HEK293 (cell line): ENCODE measurements around the gene ZNF618.

ENCODE experiments used
- CTCF ChIA-PET: fragments of 350-600 bp; formaldehyde crosslinking; extraction: SDS; loops from one replicate; lab custom pipeline; 2021; ENCODE audit warnings: antibody characterized with exemption; lab: Yijun Ruan, JAX
- POLR2A ChIA-PET: fragments of 300-600 bp; formaldehyde crosslinking; extraction: SDS; loops from one replicate; lab custom pipeline; 2020; ENCODE audit warnings: antibody characterized with exemption, inconsistent platforms; lab: Yijun Ruan, JAX
- H3K27ac ChIP-seq: fragments of 200-500 bp; sonication (Bioruptor generic); 2 replicates; pipeline ENCODE4 v1.5.1; 2014; ENCODE audit warnings: low read depth, low read length, control low read depth, inconsistent platforms; ENCODE audit errors: extremely low read depth
- H3K36me3 ChIP-seq, 2 experiments: fragments of 200-500 bp in 1 of 2; sonication (Bioruptor generic) in 1 of 2; 1 replicate in 1 of 2; 2 replicates in 1 of 2; pipeline ENCODE4 v1.5.1; 2014 to 2017; ENCODE audit warnings: inconsistent platforms in 2 of 2, low read length in 2 of 2; ENCODE audit not compliant: control insufficient read depth in 2 of 2, insufficient read depth in 1 of 2
- H3K4me1 ChIP-seq: fragments of 200-500 bp; sonication (Bioruptor generic); 2 replicates; pipeline ENCODE4 v1.5.1; 2014; ENCODE audit warnings: mild to moderate bottlenecking, low read length, inconsistent platforms; ENCODE audit not compliant: control insufficient read depth, insufficient read depth
- H3K4me3 ChIP-seq: 2 replicates; pipeline ENCODE4 v1.5.1; 2011; ENCODE audit warnings: low read depth, mild to moderate bottlenecking, control low read depth, low read length, moderate library complexity
- H3K9me3 ChIP-seq: fragments of 200-500 bp; sonication (Bioruptor generic); 2 replicates; pipeline ENCODE4 v1.5.1; 2014; ENCODE audit warnings: low read depth, low read length, inconsistent platforms; ENCODE audit not compliant: control insufficient read depth, insufficient read depth
- HOXA7 ChIP-seq: sonication (generic); formaldehyde crosslinking; IDR thresholded peaks from 2 replicates; pipeline ENCODE4 v1.8.1; 2022; ENCODE audit warnings: missing genetic modification reagents, borderline replicate concordance
- KLF1 ChIP-seq: fragments of 450-650 bp; formaldehyde crosslinking; IDR thresholded peaks from 2 replicates; pipeline ENCODE4 v1.5.1; 2016; ENCODE audit warnings: missing biosample characterization, missing genetic modification characterization
- KLF10 ChIP-seq: fragments of 450-650 bp; IDR thresholded peaks from 2 replicates; pipeline ENCODE4 v1.5.1; 2018; ENCODE audit warnings: missing biosample characterization, mild to moderate bottlenecking, missing genetic modification characterization
- PRDM1 ChIP-seq: fragments of 450-650 bp; formaldehyde crosslinking; IDR thresholded peaks from 2 replicates; pipeline ENCODE4; 2016; ENCODE audit warnings: missing biosample characterization, missing genetic modification characterization
- ZBTB1 ChIP-seq: fragments of 450-650 bp; formaldehyde crosslinking; IDR thresholded peaks from 2 replicates; pipeline ENCODE4 v1.5.1; 2016; ENCODE audit warnings: missing biosample characterization, missing genetic modification characterization
- ZBTB44 ChIP-seq: fragments of 450-650 bp; IDR thresholded peaks from 2 replicates; pipeline ENCODE4 v1.5.1; 2018; ENCODE audit warnings: missing biosample characterization, mild to moderate bottlenecking, missing genetic modification characterization
- ZBTB7A ChIP-seq: fragments of 450-650 bp; formaldehyde crosslinking; IDR thresholded peaks from 2 replicates; pipeline ENCODE4 v1.5.1; 2016; ENCODE audit warnings: low read depth, missing biosample characterization, missing genetic modification characterization
- ZNF114 ChIP-seq: fragments of 450-650 bp; formaldehyde crosslinking; IDR thresholded peaks from 2 replicates; pipeline ENCODE4 v1.5.0; 2017; ENCODE audit warnings: missing biosample characterization, missing genetic modification characterization
- ZNF146 ChIP-seq: fragments of 450-650 bp; formaldehyde crosslinking; IDR thresholded peaks from 2 replicates; pipeline ENCODE4 v1.5.1; 2016; ENCODE audit warnings: missing biosample characterization, missing genetic modification characterization
- ZNF155 ChIP-seq: fragments of 450-650 bp; formaldehyde crosslinking; IDR thresholded peaks from 2 replicates; pipeline ENCODE4 v1.5.1; 2016; ENCODE audit warnings: missing biosample characterization, missing genetic modification characterization
- ZNF19 ChIP-seq: fragments of 450-650 bp; formaldehyde crosslinking; IDR thresholded peaks from 2 replicates; pipeline ENCODE4; 2016; ENCODE audit warnings: missing biosample characterization, missing genetic modification characterization, low read depth
- ZNF239 ChIP-seq: fragments of 450-650 bp; formaldehyde crosslinking; IDR thresholded peaks from 2 replicates; pipeline ENCODE4 v1.5.1; 2016; ENCODE audit warnings: missing biosample characterization, missing genetic modification characterization
- ZNF335 ChIP-seq: fragments of 450-650 bp; formaldehyde crosslinking; conservative IDR thresholded peaks from 2 replicates; pipeline ENCODE4 v1.5.1; 2016; ENCODE audit warnings: missing biosample characterization, missing genetic modification characterization
- ZNF416 ChIP-seq: fragments of 450-650 bp; formaldehyde crosslinking; IDR thresholded peaks from 2 replicates; pipeline ENCODE4 v1.5.1; 2016; ENCODE audit warnings: missing biosample characterization, missing genetic modification characterization
- ZNF426 ChIP-seq: fragments of 450-650 bp; formaldehyde crosslinking; IDR thresholded peaks from 2 replicates; pipeline ENCODE4 v1.5.1; 2017; ENCODE audit warnings: missing biosample characterization, missing genetic modification characterization, mild to moderate bottlenecking, inconsistent platforms, moderate library complexity
- ZNF549 ChIP-seq: fragments of 450-650 bp; IDR thresholded peaks from 2 replicates; pipeline ENCODE4 v1.5.1; 2018; ENCODE audit warnings: missing biosample characterization, missing genetic modification characterization, mild to moderate bottlenecking, inconsistent platforms, moderate library complexity
- ZNF776 ChIP-seq: fragments of 450-650 bp; formaldehyde crosslinking; IDR thresholded peaks from 2 replicates; pipeline ENCODE4 v1.5.0; 2017; ENCODE audit warnings: missing biosample characterization, missing genetic modification characterization, borderline replicate concordance
- ZNF791 ChIP-seq: fragments of 450-650 bp; formaldehyde crosslinking; IDR thresholded peaks from 2 replicates; pipeline ENCODE4 v1.5.1; 2016; ENCODE audit warnings: missing biosample characterization, missing genetic modification characterization
- ZNF792 ChIP-seq: fragments of 450-650 bp; formaldehyde crosslinking; IDR thresholded peaks from 2 replicates; pipeline ENCODE4 v1.5.1; 2016; ENCODE audit warnings: missing biosample characterization, missing genetic modification characterization
- ZSCAN4 ChIP-seq: fragments of 450-650 bp; formaldehyde crosslinking; IDR thresholded peaks from 2 replicates; pipeline ENCODE4 v1.5.1; 2017; ENCODE audit warnings: missing biosample characterization, missing genetic modification characterization
- ZSCAN5A ChIP-seq: fragments of 450-650 bp; formaldehyde crosslinking; IDR thresholded peaks from 2 replicates; pipeline ENCODE4 v1.5.1; 2016; ENCODE audit warnings: missing biosample characterization, missing genetic modification characterization
- TF ChIP-seq, protein P1 (sequence below): fragments of 450-650 bp; formaldehyde crosslinking; IDR thresholded peaks from 2 replicates; pipeline ENCODE4 v1.5.1; 2016; ENCODE audit warnings: missing biosample characterization, missing genetic modification characterization
- TF ChIP-seq, protein P2 (sequence below): fragments of 450-650 bp; formaldehyde crosslinking; IDR thresholded peaks from 2 replicates; pipeline ENCODE4 v1.5.1; 2016; ENCODE audit warnings: missing biosample characterization, missing genetic modification characterization

ZNF618 gene

GRCh38 chr9:114046237-114046755 is 170.2 kb downstream of the ZNF618 start:
- ChIA-PET CTCF (interaction anchor here (0.6 to 2.7 kb wide), 6 partner anchors 13 to 373 kb away, joined by 3 to 17 read pairs (median 4); no protein-coding TSS in a partner anchor), POLR2A (no interaction called here)
- no peak for TF ChIP-seq ZSCAN4 (tag by site-specific recombination)
- no peak for TF ChIP-seq ZNF239 (tag by site-specific recombination)
- no peak for TF ChIP-seq ZNF792 (tag by site-specific recombination)
- no peak for TF ChIP-seq ZBTB44 (tag by site-specific recombination)
- TF ChIP-seq ZBTB7A (tag by site-specific recombination) = no peak
- TF ChIP-seq KLF10 (tag by site-specific recombination) = no peak
- no peak for TF ChIP-seq ZNF146 (tag by site-specific recombination)
- no peak for TF ChIP-seq ZNF426 (tag by site-specific recombination)
- TF ChIP-seq, protein P1, sequence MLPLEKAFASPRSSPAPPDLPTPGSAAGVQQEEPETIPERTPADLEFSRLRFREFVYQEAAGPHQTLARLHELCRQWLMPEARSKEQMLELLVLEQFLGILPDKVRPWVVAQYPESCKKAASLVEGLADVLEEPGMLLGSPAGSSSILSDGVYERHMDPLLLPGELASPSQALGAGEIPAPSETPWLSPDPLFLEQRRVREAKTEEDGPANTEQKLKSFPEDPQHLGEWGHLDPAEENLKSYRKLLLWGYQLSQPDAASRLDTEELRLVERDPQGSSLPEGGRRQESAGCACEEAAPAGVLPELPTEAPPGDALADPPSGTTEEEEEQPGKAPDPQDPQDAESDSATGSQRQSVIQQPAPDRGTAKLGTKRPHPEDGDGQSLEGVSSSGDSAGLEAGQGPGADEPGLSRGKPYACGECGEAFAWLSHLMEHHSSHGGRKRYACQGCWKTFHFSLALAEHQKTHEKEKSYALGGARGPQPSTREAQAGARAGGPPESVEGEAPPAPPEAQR (tag by site-specific recombination) = no peak
- no peak for TF ChIP-seq ZBTB1 (tag by site-specific recombination)
- no peak for TF ChIP-seq ZNF549 (tag by site-specific recombination)
- no peak for TF ChIP-seq KLF1
- TF ChIP-seq ZNF155 (tag by site-specific recombination) = no peak
- no peak for TF ChIP-seq ZNF791
- no peak for TF ChIP-seq ZNF19 (tag by site-specific recombination)
- no peak for TF ChIP-seq ZNF114 (tag by site-specific recombination)
- TF ChIP-seq HOXA7 (CRISPR knock-in tag) = no peak
- TF ChIP-seq, protein P2, sequence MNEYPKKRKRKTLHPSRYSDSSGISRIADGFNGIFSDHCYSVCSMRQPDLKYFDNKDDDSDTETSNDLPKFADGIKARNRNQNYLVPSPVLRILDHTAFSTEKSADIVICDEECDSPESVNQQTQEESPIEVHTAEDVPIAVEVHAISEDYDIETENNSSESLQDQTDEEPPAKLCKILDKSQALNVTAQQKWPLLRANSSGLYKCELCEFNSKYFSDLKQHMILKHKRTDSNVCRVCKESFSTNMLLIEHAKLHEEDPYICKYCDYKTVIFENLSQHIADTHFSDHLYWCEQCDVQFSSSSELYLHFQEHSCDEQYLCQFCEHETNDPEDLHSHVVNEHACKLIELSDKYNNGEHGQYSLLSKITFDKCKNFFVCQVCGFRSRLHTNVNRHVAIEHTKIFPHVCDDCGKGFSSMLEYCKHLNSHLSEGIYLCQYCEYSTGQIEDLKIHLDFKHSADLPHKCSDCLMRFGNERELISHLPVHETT (tag by site-specific recombination) = no peak
- TF ChIP-seq ZNF416 = no peak
- TF ChIP-seq, all 188 proteins: peak for 0
- Histone ChIP-seq H3K36me3 (peaks cover 0 to 37% of the 10 kb centered on the region in 2 experiments; a peak in 2 of 3 replicates), H3K27ac (no peak overlapping the region), H3K9me3 (no peaks in the 10 kb centered on the region), H3K4me1 (no peaks in the 10 kb centered on the region), H3K4me3 (no peak overlapping the region)

GRCh38 chr9:114046875-114047274 is 170.8 kb downstream of the ZNF618 start:
- Histone ChIP-seq H3K36me3 (peaks cover 0 to 43% of the 10 kb centered on the region in 2 experiments; a peak in 2 of 3 replicates), H3K4me1 (no peaks in the 10 kb centered on the region), H3K4me3 (no peak overlapping the region), H3K27ac (no peak overlapping the region), H3K9me3 (no peaks in the 10 kb centered on the region)
- ChIA-PET POLR2A (no interaction called here), CTCF (interaction anchor here (0.6 to 2.7 kb wide), 8 partner anchors 13 to 772 kb away, joined by 3 to 17 read pairs (median 3); no protein-coding TSS in a partner anchor)
- no peak for TF ChIP-seq ZSCAN5A (tag by site-specific recombination)
- no peak for TF ChIP-seq ZNF335 (tag by site-specific recombination)
- no peak for TF ChIP-seq ZNF776 (tag by site-specific recombination)
- no peak for TF ChIP-seq PRDM1 (tag by site-specific recombination)
